GM18517 (cell line): ENCODE results near the gene RPS27A.
"Not testable (repeated sequence)": the region's sequence is repeated elsewhere in the genome, so short reads cannot be mapped to it uniquely, and the experiment has no call there.

Experiments
- ATAC-seq: cut with Tn5 transposase; IDR thresholded peaks from one replicate; pipeline ENCODE4 v1.9.1; 2021; ENCODE audit warnings: mild to moderate bottlenecking, moderate library complexity; ENCODE audit not compliant: unreplicated experiment

Gene RPS27A

GRCh38 chr2:55236992-55237543, 4.6 kb downstream of the RPS27A start:
- ATAC-seq = no peak

GRCh38 chr2:55239656-55240222, 7.3 kb downstream of the RPS27A start:
- ATAC-seq = no peak

- not testable (repeated sequence) for ATAC-seq
Measured at GRCh38 chr2:55241582-55241981, 9.1 kb downstream of the RPS27A start.

- no peak for ATAC-seq
Measured at GRCh38 chr2:55242617-55243016, 10.1 kb downstream of the RPS27A start.

GRCh38 chr2:55245411-55245810, 12.9 kb downstream of the RPS27A start:
- ATAC-seq = no peak

GRCh38 chr2:55247025-55247424, 14.5 kb downstream of the RPS27A start:
- no peak for ATAC-seq

GRCh38 chr2:55252832-55253231, 20.3 kb downstream of the RPS27A start:
- ATAC-seq = no peak

- ATAC-seq = not testable (repeated sequence)
Measured at GRCh38 chr2:55259586-55259985, 27.1 kb downstream of the RPS27A start.

- no peak for ATAC-seq
Measured at GRCh38 chr2:55268288-55268906, 35.9 kb downstream of the RPS27A start.

- peak; percentile 94 for ATAC-seq
Measured at GRCh38 chr2:55268907-55269644, 36.6 kb downstream of the RPS27A start, which contains the start of gene MTIF2. TSS of gene MTIF2 (minus strand) at chr2:55269231. CDS start at chr2:55263858, 5,373 bp downstream.

GRCh38 chr2:55269645-55269990, 37.1 kb downstream of the RPS27A start:
- no peak for ATAC-seq

- ATAC-seq = not testable (repeated sequence)
Measured at GRCh38 chr2:55274346-55274745, 41.9 kb downstream of the RPS27A start.

- no peak for ATAC-seq
Measured at GRCh38 chr2:55277310-55277709, 44.8 kb downstream of the RPS27A start.

- not testable (repeated sequence) for ATAC-seq
Measured at GRCh38 chr2:55279214-55279835, 46.8 kb downstream of the RPS27A start.

- not testable (repeated sequence) for ATAC-seq
Measured at GRCh38 chr2:55279859-55280424, 47.5 kb downstream of the RPS27A start.

- ATAC-seq = not testable (repeated sequence)
Measured at GRCh38 chr2:55280851-55281546, 48.5 kb downstream of the RPS27A start.

- peak; percentile 96 for ATAC-seq
Measured at GRCh38 chr2:55282110-55282917, 49.8 kb downstream of the RPS27A start.

GRCh38 chr2:55283083-55283482, 50.6 kb downstream of the RPS27A start:
- ATAC-seq = no peak
